ENCODE data around the gene NSMF.

NSMF gene

GRCh38 chr9:137408651-137409405 is 50.3 kb downstream of the NSMF start:
- no peaks in the 10 kb centered on the region; the same call in 1 of the 2 replicates for H3K27me3 ChIP-seq (ENCODE audit: low read depth, low read length)
- H2AFZ ChIP-seq (ENCODE audit: low read depth, low read length) = no peak overlapping the region
- no peak overlapping the region for H3K4me3 ChIP-seq (ENCODE audit: low read length)
- H3K36me3 ChIP-seq (replicated peaks; ENCODE audit: low read depth, low read length) = no peaks in the 10 kb centered on the region
- H3K79me2 ChIP-seq (ENCODE audit: low read length) = no peaks in the 10 kb centered on the region
- H3K9ac ChIP-seq (ENCODE audit: low read length) = no peak overlapping the region
- H3K9me3 ChIP-seq (ENCODE audit: insufficient read depth, low read length) = no peaks in the 10 kb centered on the region
- peaks cover 8% of the 10 kb centered on the region; the same call in 1 of the 2 replicates for H3K4me1 ChIP-seq (ENCODE audit: low read length)
- TF ChIP-seq CTCF (IDR thresholded peaks at IDR 0.05; ENCODE audit: low read depth, low read length) (no peak), EZH2phosphoT487 (IDR thresholded peaks at IDR 0.05; ENCODE audit: low read depth) (no peak)
- H4K20me1 ChIP-seq (ENCODE audit: insufficient read depth, low read length) = no peaks in the 10 kb centered on the region
- H3K27ac ChIP-seq (ENCODE audit: low read length) = no peak overlapping the region
- no peak overlapping the region for H3K4me2 ChIP-seq (ENCODE audit: low read length)

DNA sequence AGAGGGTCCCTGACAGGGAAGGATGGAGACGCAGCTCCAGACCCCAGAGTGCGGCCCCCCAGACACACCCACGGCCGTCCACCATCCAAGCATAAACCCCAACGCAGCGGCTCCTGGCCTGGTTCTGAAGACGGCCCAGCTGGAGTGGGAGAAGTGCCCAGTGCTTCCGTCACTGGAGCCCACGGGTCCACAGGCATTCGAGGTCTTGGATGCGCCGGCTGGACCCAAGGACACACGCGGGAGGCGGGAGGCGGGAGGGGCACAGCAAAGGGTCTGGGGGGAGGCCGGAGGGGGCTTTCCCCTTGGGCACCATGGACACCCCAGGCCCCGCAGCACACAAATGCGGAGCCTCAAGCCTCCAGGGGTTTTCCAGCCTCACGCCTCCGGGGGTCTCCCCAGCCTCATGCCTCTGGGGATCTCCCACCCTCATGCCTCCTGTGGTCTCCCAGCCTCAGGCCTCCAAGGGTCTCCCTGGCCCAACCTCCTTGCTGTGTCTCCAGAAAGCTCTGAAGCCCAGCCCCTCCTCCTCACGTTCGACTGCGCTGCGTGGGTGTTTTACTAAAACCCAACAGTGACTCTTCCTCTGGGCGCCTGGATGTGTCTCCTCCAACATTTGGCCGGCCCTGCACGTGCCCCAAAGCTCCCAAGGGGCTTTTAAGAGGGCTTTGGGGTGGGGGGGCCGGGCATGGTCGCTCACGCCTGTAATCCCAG is 51.4 kb downstream of the NSMF start:
- Histone ChIP-seq H3K9me3 (ENCODE audit: insufficient read depth, low read length) (no peaks in the 10 kb centered on the region), H3K9ac (ENCODE audit: low read length) (no peak overlapping the region), H4K20me1 (ENCODE audit: insufficient read depth, low read length) (no peaks in the 10 kb centered on the region), H3K79me2 (ENCODE audit: low read length) (no peaks in the 10 kb centered on the region), H3K4me3 (ENCODE audit: low read length) (no peak overlapping the region), H3K27me3 (ENCODE audit: low read depth, low read length) (no peaks in the 10 kb centered on the region; the same call in 1 of the 2 replicates), H2AFZ (ENCODE audit: low read depth, low read length) (no peak overlapping the region), H3K4me1 (ENCODE audit: low read length) (peaks cover 8% of the 10 kb centered on the region; the same call in 1 of the 2 replicates), H3K27ac (ENCODE audit: low read length) (no peak overlapping the region), H3K36me3 (replicated peaks; ENCODE audit: low read depth, low read length) (no peaks in the 10 kb centered on the region), H3K4me2 (ENCODE audit: low read length) (no peak overlapping the region; the same call in 1 of the 2 replicates)
- TF ChIP-seq EZH2phosphoT487 (IDR thresholded peaks at IDR 0.05; ENCODE audit: low read depth) = no peak
- TF ChIP-seq CTCF (IDR thresholded peaks at IDR 0.05; ENCODE audit: low read depth, low read length) = no peak

GRCh38 chr9:137406876-137407589 is 52.1 kb downstream of the NSMF start:
- H3K4me3 ChIP-seq (ENCODE audit: low read length) = peak overlapping the region; percentile 57; the same call in 1 of the 2 replicates
- peak; percentile 36 for TF ChIP-seq CTCF (IDR thresholded peaks at IDR 0.05; ENCODE audit: low read depth, low read length)
- TF ChIP-seq EZH2phosphoT487 (IDR thresholded peaks at IDR 0.05; ENCODE audit: low read depth) = no peak
- peak overlapping the region; percentile 51 for H3K4me2 ChIP-seq (ENCODE audit: low read length)
- H3K36me3 ChIP-seq (replicated peaks; ENCODE audit: low read depth, low read length) = no peaks in the 10 kb centered on the region
- no peaks in the 10 kb centered on the region for H3K79me2 ChIP-seq (ENCODE audit: low read length)
- H3K9ac ChIP-seq (ENCODE audit: low read length) = no peak overlapping the region
- H3K4me1 ChIP-seq (ENCODE audit: low read length) = peaks cover 7% of the 10 kb centered on the region; the same call in 1 of the 2 replicates
- H4K20me1 ChIP-seq (ENCODE audit: insufficient read depth, low read length) = no peaks in the 10 kb centered on the region
- H3K27ac ChIP-seq (ENCODE audit: low read length) = no peak overlapping the region
- no peak overlapping the region for H2AFZ ChIP-seq (ENCODE audit: low read depth, low read length)
- H3K9me3 ChIP-seq (ENCODE audit: insufficient read depth, low read length) = no peaks in the 10 kb centered on the region
- no peaks in the 10 kb centered on the region; the same call in 1 of the 2 replicates for H3K27me3 ChIP-seq (ENCODE audit: low read depth, low read length)
